Measurements from ENCODE around the gene TRANK1. TPM values are rescaled to one million over a fixed set of nuclear protein-coding genes. Genes with fewer than 3 reads are reported as not detected.

The TRANK1 gene
- total RNA-seq, 4 donors from 2014 or later = 8.7 to 12.6 (median 10.5) TPM

- Histone ChIP-seq H3K4me1 (peaks cover 0 to 10% (median 3%) of the 10 kb centered on the region in 4 donors), H3K36me3 (peaks cover 0 to 29% (median 0%) of the 10 kb centered on the region in 3 donors), H3K4me3 (no peak overlapping the region), H3K27me3 (no peaks in the 10 kb centered on the region), H3K27ac (no peak overlapping the region), H3K9me3 (no peaks in the 10 kb centered on the region)
- 62% methylated on average over 10 of the region's 10 CpGs for WGBS, 2 donors
- DNase-seq (ENCODE audit: low spot score in 2 of 2) = no peak
- TF ChIP-seq POLR2A (IDR thresholded peaks at IDR 0.05) (no peak), EP300 (IDR thresholded peaks at IDR 0.05) (no peak), CTCF (IDR thresholded peaks at IDR 0.05) (no peak)
Measured at GRCh38 chr3:36903119-36903882, 41.6 kb downstream of the TRANK1 start.

- H3K27me3 ChIP-seq = no peaks in the 10 kb centered on the region
- WGBS, 2 donors = 93 to 95% methylated on average over 4 of the region's 4 CpGs
Measured at GRCh38 chr3:36901588-36901987, 43.3 kb downstream of the TRANK1 start.

GRCh38 chr3:36900474-36901443 is 44.1 kb downstream of the TRANK1 start:
- Histone ChIP-seq H3K4me3 (no peak overlapping the region), H3K27ac (no peak overlapping the region), H3K9me3 (no peaks in the 10 kb centered on the region), H3K4me1 (peaks cover 0 to under 1% (median 0%) of the 10 kb centered on the region in 4 donors), H3K27me3 (no peaks in the 10 kb centered on the region), H3K36me3 (peaks cover 0 to 49% (median 0%) of the 10 kb centered on the region in 3 donors)
- no peak for DNase-seq (ENCODE audit: low spot score in 2 of 2)
- WGBS, 2 donors = 87 to 90% methylated on average over 8 of the region's 8 CpGs
- TF ChIP-seq POLR2A (IDR thresholded peaks at IDR 0.05) (no peak), EP300 (IDR thresholded peaks at IDR 0.05) (no peak), CTCF (IDR thresholded peaks at IDR 0.05) (no peak)

More at GRCh38 chr3:36901588-36901987, 43.3 kb downstream of the TRANK1 start:
- TF ChIP-seq POLR2A (IDR thresholded peaks at IDR 0.05) = no peak
- no peak for TF ChIP-seq EP300 (IDR thresholded peaks at IDR 0.05)
- TF ChIP-seq CTCF (IDR thresholded peaks at IDR 0.05) = no peak
- H3K36me3 ChIP-seq = peaks cover 0 to 46% (median 0%) of the 10 kb centered on the region in 3 donors
- no peak overlapping the region for H3K4me3 ChIP-seq
- DNase-seq (ENCODE audit: low spot score in 2 of 2) = no peak
- no peaks in the 10 kb centered on the region for H3K9me3 ChIP-seq
- no peak overlapping the region for H3K27ac ChIP-seq
- H3K4me1 ChIP-seq = peaks cover 0 to 3% (median 0%) of the 10 kb centered on the region in 4 donors

GRCh38 chr3:36895496-36896409 is 49.1 kb downstream of the TRANK1 start:
- TF ChIP-seq EP300 (IDR thresholded peaks at IDR 0.05) (no peak), POLR2A (IDR thresholded peaks at IDR 0.05) (no peak), CTCF (IDR thresholded peaks at IDR 0.05) (no peak)
- no peak for DNase-seq (ENCODE audit: low spot score in 2 of 2)
- H3K36me3 ChIP-seq = peaks cover 0 to 42% (median 0%) of the 10 kb centered on the region in 3 donors
- H3K9me3 ChIP-seq = no peaks in the 10 kb centered on the region
- H3K27ac ChIP-seq = no peak overlapping the region
- no peak overlapping the region for H3K4me3 ChIP-seq
- H3K4me1 ChIP-seq = peaks cover 0 to 13% (median 2%) of the 10 kb centered on the region in 4 donors
- H3K27me3 ChIP-seq = no peaks in the 10 kb centered on the region
- WGBS, 2 donors = 78 to 87% methylated on average over 3 of the region's 3 CpGs
